LNCaP clone FGC (cell line): ENCODE results near the gene GMDS.

ENCODE experiments used
- DNase-seq: peaks from one replicate; pipeline ENCODE4 v3.0.0-alpha.2; 2011; ENCODE audit warnings: low read depth
- H3K4me3 ChIP-seq: 2 replicates; pipeline ENCODE4 v1.5.1; 2011; ENCODE audit warnings: mild to moderate bottlenecking, low read depth, low read length, control low read depth
- CTCF ChIP-seq: IDR thresholded peaks from 2 replicates; pipeline ENCODE4 v1.5.1; 2012; ENCODE audit warnings: mild to moderate bottlenecking; ENCODE audit not compliant: control insufficient read depth, insufficient read depth; ENCODE audit errors: extremely low read depth

GMDS gene

GRCh38 chr6:2224847-2225382 lies 20.5 kb downstream of the GMDS start:
- H3K4me3 ChIP-seq, result no peak overlapping the region
- no peak for TF ChIP-seq CTCF
- DNase-seq, result no peak

- H3K4me3 ChIP-seq, result no peak overlapping the region
- no peak for DNase-seq
- no peak for TF ChIP-seq CTCF
These were observed 23.0 kb downstream of the GMDS start for GRCh38 chr6:2222275-2222842.

DNA sequence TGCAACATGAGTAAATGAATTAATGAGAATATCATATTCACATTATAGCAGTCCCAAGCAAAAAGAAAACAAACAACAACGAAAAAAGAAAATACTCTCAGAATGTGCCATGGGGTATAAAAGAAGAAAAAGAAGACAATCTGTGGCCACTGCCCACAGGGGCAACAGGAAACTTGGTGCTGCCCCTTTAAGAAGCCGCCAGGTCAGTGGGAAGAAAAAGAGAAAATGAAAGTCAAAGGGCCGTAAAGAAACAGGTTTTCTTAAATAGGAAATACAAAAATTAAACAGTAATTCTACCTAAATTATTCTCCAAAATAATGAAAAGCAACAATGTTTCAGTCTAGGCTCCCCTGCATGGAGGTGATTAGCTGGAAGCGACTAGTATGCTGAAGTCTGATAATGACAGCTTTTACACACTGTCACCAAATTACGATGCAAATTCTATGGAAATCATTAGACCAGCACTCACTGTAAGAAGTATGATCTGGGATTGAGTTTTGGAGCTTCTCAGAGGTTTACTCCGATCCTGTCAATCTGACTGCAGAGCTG lies 23.6 kb downstream of the GMDS start:
- no peak for TF ChIP-seq CTCF
- H3K4me3 ChIP-seq, result no peak overlapping the region
- no peak for DNase-seq

DNA sequence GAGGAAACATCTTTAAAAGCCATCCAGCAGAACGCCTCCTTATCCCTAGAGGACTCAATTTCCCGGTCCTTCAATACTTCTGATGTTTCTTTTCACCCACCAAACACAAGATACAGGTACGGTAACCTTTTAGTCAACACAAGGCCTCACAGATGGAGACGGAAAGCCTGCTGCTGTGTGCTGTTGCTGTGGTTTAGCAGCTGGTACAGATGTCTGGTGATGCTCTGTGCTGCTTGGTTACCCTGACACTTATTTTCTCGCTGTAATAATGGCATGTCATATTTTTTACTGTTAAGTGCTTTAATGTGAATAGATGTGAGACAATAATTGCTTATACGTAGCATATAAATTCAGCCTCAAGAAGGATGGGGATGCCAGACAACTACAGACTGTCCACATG lies 25.3 kb downstream of the GMDS start:
- DNase-seq, result no peak
- no peak overlapping the region for H3K4me3 ChIP-seq
- no peak for TF ChIP-seq CTCF

GRCh38 chr6:2218866-2219265 lies 26.5 kb downstream of the GMDS start:
- no peak for DNase-seq
- TF ChIP-seq CTCF, result no peak
- no peak overlapping the region for H3K4me3 ChIP-seq

DNA sequence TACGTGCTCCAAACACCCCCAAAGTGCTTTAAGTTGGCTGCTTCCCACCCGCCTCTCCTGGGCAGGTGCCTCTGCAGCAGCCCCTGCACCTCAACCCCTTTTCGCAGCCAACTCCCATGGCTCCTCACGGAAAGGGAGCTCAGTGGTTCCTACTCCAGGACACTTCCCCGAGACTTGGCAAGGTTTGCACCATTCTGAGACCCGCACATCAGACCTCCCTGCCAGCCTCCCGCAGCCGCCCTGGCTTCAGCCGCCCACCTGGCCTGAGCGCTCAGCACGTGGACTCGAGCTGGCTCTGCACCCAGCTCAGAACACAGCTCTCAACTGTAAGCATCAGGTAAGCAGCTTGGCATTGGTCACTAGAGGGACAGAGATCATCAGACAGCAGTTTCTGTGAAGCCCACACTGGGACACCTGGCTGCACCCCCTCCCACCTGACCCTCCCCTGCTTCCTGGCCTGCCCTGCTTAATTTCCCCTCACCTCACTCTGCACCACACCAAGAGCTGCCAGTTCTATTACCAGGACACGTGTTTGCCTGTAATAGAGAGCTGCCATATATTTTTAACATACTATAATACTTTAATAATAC lies 28.5 kb downstream of the GMDS start:
- TF ChIP-seq CTCF, result no peak
- DNase-seq, result no peak
- no peak overlapping the region for H3K4me3 ChIP-seq
